HG03442 (cell line): Measurements from ENCODE around the gene P4HTM.

Experiments
- ATAC-seq: cut with Tn5 transposase; IDR thresholded peaks from one replicate; pipeline ENCODE4 v1.9.1; 2021; ENCODE audit warnings: mild to moderate bottlenecking, moderate library complexity; ENCODE audit not compliant: unreplicated experiment

Gene P4HTM

DNA sequence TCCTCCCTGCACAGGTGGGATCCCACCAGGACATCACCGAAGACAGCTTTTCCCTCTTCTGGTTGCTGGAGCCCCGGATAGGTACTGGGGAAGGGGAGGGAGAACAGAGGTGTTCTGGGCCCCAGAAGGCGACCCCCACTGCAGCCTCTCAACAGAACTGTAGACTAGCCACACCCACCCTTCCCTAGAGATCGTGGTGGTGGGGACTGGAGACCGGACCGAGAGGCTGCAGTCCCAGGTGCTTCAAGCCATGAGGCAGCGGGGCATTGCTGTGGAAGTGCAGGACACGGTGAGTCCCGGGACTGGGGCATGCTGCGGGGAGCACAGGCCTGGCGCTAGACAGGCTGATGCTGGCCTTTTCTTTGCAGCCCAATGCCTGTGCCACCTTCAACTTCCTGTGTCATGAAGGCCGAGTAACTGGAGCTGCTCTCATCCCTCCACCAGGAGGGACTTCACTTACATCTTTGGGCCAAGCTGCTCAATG, 32.7 kb downstream of the P4HTM start:
- no peak for ATAC-seq

DNA sequence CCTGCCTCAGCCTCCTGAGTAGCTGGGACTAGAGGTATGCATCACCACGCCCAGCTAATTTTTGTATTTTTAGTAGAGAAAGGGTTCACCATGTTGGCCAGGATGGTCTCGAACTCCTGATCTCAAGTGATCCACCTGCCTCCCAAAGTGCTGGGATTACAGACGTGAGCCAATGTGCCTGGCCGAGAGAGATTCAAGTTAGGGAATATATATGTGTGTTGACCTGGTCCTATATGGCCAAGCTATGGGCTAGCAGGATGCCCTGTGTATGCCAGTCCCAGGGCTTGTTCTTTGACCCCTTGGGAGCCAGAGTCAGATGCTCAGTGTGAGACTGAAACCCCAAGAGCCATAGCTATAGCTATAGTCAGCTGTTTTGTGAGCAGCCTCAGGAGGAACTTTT, 33.7 kb downstream of the P4HTM start:
- ATAC-seq, result no peak

DNA sequence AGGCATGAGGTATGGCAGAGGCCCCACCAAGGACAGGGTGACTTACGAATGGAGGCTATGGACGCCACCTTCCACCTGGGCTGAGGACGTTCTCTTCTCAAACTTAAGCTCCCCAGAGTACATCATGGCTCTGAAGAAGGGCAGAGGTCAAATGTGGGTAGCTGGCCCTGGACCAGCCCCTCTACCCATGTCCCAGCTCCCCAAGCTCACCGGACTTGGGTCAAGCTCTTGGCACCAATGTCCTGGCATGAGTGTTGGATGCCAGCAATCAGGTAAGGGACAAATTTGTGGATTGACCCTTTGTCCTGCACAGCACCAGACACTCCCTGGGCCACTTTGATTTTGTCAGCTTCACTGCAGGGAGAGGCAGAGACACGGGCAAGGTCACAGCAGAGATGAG, 34.4 kb downstream of the P4HTM start:
- no peak for ATAC-seq

DNA sequence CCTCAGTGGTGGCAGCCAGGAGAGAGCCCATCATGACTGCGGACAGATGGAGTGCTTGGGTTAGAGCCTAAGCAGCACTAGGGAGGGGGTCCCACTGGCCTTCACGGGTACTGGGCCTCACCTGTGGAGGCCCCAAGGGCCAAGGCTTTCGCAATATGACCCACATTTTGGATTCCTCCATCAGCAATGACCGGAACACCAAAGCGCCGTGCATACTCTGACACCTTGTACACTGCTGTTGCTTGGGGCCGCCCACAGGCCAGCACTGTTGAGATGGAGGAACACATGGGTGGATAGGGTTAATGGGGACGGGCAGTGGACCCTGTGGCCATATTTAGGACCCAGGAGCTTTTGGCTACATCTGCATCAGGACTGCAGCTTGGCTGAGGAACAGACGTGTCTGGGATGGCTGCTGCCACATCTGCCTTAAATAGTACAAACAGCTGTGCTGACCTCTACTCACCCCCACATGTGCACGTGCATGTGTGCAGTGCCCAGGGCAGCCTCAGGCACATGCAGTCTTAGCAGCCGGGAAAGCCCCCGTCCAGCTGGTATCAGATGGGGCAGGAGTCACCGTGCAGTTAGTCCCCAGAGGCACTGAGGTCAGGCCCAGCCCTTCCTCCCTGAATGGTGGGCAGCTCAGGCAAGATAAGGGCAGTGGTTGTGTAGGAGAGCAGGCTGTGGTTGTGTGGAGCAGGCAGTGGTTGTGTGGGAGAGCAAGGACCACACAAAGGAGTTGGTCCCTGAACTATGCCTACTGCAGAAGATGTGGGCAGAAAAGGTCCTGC, 35.2 kb downstream of the P4HTM start:
- ATAC-seq, result no peak

DNA sequence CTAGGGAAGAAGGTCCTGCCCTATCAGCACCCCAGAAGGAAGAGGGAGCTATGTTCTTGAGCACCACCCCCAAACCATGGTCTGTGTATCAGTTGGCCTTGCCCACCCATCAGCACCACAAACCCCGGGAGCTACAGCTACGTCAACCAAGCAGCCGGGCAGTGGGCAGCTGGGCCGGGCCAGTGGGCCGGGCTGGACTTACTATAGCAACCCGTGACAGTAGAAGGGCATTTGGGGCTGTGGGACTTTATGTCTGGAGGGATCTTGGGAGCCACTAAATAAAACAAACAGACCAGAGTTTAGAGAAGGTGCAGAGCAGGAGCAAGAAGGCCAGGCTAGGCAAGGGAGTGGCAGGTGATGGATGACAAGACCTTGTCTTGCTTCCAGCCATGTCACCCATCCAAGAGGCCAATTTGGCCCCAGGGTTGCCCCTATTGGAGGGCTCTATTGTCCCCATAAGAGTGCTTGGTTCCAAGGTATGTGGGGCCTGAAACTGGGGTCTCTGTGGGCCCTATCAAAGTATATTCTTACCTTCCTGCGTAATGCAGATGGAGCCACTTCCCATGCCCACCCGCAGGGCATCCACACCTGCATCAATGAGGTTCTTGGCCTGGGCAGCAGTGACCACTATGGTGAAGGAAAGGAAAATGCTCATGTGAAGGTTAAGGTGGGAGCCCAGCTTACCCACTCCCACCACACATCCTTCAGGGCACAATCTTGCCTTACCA, 35.9 kb downstream of the P4HTM start:
- no peak for ATAC-seq

DNA sequence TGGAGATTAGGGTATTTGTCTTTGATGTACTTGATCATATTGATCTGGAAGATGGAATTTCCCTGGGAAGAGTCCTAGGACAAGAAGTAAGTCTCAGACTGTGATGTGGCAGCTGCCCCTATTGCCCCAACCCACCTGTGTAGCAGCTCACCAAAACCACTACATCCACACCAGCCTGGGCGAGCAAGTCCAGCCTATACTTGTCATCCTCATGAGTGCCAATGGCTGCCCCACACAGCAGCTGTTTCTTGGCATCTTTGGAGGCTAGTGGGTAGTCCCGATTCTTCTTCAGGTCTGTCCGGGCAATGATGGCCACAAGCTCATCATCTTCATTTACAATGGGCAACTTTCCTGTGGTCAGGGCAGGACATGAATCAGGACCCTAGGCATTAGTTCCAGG, 36.5 kb downstream of the P4HTM start:
- ATAC-seq, result no peak

DNA sequence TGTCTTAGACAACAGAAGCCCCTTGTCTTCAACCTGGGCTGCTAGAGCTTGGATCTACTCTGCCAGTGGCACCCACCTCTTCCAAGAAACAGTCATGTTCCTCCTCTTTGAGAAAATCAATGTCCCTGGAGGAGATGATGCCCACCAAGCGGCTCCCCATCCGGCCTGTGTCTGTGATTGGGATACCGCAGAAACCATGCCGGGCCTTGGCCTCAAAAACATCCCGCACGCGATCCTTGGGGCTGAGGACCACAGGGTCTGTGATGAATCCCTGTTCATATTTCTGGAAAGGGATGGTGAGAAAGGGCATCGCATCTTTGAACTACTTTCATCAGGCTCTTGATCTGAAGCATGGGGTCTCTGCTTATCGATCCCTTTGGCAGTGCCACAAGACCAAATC, 37.6 kb downstream of the P4HTM start:
- no peak for ATAC-seq

DNA sequence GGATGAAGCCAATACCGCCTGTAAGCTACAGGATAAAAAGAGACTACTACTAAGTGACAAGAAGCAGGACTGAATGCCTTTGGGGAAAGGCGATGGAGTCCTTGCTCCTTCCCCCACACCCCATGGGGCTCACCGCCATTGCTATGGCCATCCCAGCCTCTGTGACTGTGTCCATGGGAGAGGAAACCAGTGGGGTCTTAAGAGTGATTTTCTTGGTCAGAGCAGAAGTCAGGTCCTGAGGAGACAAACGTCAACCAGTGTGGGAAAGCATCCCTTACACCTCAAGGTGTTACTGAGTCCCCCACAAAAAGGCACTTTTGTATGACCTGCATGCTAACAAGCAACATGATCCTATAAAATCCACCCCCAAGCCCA, 38.2 kb downstream of the P4HTM start:
- no peak for ATAC-seq

DNA sequence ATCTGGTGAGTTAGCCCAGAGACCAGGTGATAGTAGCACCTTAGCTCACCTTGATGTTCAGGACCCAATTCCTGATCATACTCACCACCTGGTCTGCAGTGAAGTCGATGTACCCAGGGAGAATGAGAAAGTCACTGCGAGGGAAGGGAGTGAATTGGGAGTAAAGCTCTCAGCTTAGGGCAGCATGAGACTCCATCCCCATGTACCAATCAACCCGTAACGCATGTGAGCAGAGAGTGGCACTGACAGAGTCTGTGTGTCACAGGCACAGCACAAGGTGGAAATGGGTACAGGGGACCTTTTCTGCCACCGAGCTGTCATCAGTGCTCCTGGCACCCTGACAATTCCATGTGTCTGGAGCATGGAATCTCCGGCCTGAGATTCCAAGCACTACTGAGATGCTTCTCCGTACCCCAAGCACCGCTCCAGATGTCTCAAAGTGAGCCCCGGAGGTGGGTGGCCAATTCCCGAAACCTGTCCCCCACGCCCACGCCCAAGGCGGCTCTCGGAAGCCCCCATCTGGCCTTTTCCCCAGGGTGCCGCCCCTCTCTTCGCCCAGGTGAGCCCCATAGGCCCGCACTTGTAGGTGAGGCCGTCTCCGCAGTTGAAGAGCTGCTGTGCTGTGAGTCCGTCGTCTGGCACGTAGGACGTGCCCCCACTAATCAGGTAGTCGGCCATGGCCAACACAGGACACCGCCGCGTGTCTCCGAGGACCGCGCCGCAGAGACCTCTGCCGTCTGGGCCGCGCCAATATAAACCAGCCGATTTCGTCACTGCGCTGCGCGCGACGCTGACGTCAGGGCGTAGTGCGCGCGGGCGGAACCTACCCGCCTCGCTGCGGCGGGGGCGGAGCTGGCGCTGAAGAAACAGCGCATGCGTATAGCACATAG, 38.9 kb downstream of the P4HTM start, which contains the start of gene IMPDH2:
IMPDH2 (minus strand) TSS at position 726 of the 890 bp plus-strand sequence; CDS start at position 678, 48 bp downstream.
- peak; percentile 83 for ATAC-seq

DNA sequence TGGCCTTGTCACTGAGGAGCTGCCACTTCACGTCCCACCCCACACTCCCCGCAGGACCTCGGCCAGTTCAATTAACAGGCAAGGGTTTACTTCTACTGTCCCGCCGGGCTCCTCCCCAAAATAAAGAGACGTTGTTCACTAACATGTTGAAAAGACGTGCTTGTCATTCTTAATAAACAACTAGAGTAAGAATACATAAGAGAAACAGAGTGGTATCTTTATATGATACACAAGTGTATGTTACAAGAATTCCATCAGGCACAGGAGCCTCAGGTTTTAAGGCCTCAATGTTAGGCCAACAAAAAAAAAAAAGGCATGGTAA, 39.5 kb downstream of the P4HTM start:
- no peak for ATAC-seq

DNA sequence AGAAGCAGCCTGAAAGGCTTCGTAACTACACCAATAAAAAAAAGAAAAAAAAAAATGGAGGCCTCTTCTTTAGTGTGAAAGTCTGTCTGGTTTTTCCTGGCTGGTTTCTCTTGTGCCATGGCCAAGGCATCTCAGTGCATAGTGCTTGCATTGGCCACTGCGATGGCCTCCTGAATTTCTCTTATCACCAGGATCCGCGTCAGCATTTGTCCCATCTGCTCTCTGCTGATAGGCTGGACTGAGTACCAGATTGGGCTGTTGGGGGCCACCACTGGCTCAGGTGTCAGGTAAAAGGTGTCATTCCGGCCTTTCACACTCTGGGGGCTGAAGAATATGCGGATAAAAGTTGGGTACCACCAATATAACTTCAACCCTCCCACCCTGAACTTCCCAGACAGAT, 40.3 kb downstream of the P4HTM start:
- ATAC-seq, result no peak

DNA sequence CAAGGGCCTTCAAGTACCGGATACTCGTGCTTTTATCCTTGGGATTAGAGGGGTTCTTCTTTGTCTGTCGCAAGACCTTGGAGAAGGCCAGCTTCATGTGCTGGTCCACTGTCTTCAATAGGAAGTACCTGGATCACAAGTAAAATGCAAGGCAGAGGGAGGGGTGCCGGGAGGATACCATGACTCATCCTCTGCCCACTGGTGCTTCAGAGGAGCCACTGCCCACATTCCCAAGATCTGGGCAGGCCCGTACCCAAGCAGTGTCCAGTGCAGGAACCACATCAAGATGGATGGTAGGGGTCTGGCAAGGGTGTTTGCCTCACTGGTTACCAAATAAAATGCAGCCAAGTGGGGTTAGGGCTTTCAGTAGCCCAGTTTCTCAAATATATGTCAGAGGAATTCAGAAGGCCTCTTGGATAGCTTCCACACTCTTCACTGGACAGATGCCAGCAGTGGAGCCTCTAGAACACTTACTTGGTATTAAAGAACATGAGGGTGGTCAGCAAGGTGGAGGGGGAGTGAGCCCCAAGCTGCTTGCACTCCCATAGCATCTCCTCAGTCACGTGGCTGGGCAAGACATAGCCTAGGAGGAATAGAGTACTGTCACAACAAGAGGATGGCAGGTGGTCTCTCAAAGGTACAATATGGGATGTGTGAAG, 42.7 kb downstream of the P4HTM start:
- ATAC-seq, result no peak

DNA sequence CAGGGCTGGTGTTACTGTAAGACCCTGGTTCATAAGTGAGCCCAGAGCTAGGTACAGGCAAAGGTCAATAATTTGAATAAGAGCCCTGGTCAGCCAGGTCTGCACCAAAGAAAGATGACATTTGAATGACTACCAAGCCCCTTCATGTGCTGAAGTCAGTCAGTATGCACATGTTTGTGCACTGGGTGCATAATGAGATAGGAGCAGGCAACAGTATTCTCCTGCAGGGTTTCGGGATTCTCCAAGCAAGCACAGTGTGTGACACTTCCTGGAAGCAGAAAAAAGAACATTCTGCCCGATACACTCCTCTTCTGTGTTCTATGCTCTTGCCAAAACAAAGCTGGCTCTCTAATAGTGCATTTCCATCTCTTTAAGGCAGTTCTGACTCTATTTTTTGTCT, 44.6 kb downstream of the P4HTM start:
- ATAC-seq, result no peak

DNA sequence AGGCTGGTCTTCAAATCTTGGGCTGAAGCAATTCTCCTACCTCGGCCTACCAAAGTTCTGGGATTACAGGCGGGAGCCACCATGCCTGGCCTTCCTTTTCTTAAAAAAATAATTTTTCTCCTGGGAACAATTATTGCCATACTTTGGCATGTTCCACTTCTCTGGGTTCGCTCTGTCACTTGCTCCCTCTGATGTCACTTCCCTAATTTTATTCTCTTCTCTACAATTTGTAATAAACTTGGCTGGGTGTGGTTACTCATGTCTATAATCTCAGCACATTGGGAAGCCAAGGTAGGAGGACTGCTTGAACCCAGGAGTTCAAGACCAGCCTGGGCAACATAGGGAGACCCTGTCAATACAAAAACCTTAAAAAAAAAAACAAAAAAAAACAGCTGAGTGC, 45.2 kb downstream of the P4HTM start:
- ATAC-seq, result no peak

DNA sequence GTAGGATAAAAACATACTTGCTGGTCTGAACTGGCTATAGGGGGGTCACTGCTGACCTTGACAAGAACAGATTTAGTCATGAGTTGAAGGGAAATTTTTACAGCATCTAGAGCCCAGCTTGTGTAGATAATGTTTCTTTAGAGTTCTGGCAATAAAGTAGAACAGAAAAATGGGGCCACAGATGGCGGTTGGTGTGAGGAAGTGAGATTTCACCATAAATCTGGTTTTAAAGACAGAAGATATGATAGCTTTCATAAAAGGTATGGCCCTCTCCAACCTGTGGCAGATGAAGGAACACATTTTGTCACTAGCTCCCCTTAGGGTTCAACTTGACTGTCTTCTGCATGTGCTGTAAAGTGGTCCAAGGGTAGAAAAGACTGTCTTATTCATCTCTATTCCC, 63.5 kb downstream of the P4HTM start:
- ATAC-seq, result no peak

DNA sequence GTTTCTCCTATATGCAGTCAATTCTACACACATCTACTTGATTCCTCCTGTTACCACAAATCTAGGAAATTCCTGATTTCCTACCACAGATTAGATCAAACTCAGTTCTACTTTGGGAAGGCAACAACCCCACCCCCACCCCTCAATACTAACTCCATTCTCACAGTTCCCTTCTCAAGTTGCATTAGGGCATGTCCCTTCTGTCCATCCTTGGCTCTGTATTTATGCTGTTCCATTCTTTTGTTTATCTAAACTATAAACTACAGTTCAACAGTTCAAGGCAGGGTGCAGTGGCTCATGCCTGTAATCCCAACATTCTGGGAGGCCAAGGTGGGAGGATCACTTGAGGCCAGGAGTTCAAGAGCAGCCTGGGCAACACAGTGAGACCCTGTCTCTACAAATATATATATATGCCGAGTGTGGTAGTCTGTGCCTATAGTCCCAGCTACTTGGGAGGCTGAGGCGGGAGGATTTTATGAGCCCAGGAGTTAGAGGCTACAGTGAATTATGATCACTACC, 64.4 kb downstream of the P4HTM start:
- ATAC-seq, result no peak
